Fibroblast of skin of left quadriceps (primary cell): ENCODE results near the gene SLC35C1.
A peak's percentile ranks its signal among the peaks of the same experiment; 100 is the strongest.

Experiments used
- DNase-seq, 2 experiments: peaks; one replicate each; pipeline ENCODE4 v3.0.0-alpha.2; 2013; ENCODE audit warnings: low read depth in 2 of 2

SLC35C1 gene

DNA sequence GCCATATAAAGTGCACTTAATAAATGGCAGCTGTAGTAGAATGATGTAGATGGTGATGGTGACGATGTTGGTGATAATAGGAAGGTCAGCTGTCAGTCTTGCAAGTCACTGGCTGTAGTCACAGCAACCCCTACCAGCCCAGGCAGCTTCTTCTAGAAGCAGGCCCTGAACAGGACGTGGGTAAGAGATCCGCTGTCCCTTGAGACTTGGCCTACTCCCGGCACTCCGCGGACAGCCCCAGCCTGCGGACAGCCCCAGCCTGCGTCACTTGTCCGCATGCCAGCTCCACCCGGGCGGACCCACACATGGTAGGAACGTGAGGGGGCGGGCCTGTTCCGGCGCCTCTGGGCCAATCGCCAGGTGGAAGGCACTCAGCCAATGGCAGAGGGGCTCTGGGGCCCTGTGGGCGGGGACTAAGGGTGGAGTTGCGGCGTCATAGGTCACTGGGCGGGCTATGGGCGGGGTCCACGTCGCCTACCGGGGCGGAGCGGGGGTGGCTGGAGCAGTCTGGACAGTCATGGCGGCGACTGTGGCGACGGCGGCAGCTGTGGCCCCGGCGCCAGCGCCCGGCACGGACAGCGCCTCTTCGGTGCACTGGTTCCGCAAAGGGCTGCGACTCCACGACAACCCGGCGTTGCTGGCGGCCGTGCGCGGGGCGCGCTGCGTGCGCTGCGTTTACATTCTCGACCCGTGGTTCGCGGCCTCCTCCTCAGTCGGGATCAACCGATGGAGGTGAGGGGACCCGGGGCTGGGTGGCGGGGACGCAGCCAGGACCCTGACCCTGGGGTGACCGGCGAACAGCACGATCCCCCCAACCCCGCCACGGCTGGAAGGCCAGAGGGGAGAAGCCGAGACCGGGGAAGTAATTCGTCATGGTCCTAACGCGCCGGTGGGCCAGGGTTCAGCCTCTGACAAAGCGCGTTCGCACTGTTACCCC is 42.3 kb downstream of the SLC35C1 start, which contains the start of gene CRY2:
Gene CRY2 (plus strand): TSS at position 502 of the 937 bp plus-strand sequence. CDS start 16 bp downstream, at position 518.
- DNase-seq, result peak; percentile 94

DNA sequence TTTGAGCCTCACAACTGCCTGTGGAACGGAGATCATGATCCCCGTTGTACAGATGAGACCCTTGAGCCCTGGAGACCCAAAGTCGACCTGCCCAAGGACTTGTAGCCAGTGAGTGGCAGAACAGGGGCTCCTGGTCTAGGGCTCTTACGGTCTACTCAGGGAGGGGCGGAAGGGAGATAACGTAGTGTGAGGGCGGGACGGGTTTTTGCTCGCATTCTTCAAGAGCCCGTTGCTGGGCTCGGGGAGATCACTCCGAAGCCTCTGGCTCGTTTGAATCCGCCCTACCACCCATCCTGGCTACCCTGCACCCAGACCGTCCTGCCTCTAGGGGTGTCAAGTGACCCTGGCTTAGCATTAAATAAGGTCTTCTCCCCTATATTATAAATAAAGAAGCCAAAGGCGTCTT is 43.0 kb downstream of the SLC35C1 start:
- DNase-seq, result no peak

DNA sequence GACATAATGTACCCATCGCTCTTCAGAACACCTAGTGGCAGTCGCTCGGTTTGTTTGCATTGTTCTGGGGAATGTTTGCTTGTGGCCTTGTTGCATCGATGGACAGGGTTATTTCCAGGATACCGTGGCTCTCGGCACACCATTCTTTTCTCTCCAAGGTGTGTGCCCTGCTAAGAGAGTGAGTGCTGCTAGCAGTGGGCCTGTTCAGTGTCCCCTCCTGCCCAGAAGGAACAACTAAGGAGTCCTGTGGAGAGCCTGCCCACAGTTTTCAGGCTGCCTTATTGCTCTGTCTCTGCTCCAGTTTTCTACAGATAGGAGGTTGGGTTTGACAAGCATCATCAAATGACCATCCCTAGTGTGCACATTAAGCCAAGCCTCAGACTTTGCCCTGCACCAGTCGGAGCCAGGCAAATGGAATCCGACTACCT is 43.7 kb downstream of the SLC35C1 start:
- no peak for DNase-seq

DNA sequence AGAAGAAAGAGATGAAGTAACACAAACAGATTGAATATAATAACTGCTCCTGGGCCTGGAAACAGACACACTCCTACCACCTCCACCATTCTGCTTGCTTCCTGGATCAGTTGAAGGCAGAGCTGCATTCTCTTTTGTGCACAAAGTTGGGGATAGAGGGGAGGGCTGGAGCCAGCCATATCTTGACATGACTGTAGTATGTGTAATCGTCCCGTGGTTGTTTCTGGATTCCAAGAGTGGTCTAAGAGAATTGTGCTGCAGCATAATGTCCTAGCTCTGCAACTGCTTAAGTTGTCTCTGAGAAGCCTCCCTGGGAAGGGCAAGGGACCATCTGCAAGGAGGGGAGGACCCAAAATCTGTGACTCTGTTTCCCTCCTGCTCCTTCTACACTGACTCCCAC is 45.5 kb downstream of the SLC35C1 start:
- no peak for DNase-seq

DNA sequence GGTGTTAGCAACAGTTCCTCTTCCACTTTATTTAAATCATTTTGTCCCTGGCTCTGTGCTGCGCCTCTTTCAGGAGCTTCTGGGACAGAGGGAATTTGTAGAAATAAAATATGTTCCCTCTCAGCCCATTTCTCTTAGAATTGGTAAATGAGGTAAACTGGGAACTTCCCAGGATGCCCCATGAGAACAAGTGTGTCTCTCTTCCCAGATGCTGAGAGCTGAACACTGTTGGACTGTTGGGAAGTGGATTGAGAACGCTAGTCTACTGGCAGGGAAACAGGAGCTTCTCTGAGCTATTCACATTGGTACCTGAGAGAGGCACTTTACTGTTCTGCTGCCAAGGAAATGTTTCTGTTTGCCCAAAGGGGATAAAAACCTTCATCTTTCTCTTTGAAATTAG is 46.3 kb downstream of the SLC35C1 start:
- DNase-seq, result no peak

DNA sequence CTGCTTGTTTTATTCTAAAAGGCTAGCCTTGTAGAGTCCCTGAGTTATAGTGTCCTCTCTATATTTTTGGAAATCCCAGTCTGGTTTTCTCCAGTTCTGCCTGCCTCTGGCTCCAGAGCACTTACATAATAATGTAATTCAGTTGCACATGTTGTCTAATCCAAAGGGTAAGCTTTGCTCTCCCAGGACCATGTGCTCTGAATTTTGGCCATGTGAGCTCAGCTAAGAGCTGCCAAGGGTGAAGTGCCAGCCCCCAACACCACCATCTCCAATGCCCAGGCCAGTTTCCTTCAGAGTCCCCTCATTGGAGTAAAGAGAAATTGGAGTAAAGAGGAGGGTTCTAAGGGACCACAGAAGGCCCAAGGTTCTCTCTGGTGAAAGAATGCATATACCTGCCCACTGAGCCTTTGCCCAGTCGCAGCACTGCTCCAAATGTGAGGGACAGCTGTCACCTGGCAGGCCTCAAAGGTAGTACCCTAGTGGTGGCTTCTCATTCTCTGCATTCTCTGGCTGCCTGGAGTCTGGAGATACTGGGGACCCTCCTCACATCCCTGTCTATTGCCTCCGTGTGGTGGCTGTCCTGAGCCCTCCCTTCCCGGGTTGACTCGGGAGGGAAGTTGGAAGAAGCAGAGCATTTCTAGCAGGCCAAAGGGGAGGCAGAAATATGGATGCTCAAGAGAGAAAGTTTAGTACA is 47.2 kb downstream of the SLC35C1 start:
- no peak for DNase-seq

DNA sequence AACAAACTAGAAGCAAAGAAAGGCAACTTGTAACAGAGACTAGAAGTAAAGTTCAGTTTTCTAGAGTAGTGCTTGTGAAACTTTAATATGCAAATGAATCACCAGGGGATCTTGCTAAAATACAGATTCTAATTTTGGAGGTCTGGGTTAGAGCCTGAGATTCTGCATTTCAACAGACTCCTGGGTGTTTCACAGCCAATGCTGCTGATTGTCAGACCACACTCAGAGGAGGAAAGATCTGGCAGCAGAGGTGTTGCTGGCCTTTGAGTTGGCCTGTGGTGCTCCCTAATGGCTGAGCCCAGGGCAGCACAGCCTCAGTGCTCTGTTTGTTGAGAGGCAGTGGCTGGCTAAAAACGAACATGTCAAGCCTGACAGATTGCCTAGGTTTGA is 47.8 kb downstream of the SLC35C1 start:
- DNase-seq, result no peak

DNA sequence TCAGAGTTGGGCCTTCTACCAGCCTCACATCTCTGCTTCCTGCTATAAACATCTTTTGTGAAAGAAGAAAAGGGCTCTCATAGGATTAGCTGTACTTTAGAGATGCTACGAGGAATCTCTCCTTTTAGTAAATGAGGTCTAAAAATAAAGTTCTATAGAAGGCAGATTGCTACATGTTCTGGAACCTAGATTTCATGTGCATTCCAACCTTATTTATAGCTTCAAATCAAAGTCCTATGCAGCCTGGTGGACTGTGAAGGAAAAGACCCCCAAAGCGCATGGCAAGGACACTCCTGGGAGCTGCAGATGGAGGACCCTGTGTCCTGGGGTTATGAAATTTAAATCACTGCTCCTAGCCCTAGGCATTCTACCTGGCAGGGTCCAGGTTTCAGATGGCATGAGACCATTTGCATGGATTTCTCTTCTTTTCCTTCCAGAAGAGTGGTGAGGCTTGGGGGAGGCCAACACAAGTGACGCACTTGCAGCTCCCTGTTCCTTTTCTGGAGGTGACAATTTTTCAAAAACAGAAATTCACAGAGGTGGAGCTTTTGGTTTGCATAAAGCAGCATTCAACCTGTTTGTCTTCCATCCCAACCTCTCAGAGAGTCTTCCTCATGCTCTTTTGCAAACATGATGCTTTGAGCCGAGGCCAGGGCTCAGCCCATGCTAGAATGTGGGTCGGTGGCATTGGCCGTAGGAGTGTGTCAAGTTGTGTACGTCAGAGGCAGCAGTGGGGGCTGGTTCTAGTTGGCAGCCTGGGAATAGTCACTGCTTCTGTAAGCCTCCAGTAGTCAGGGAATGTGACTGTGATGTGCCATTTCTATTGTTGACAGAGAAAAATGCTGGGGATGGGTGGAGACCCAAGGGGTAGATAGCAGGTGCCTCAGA is 48.6 kb downstream of the SLC35C1 start:
- DNase-seq, result no peak

DNA sequence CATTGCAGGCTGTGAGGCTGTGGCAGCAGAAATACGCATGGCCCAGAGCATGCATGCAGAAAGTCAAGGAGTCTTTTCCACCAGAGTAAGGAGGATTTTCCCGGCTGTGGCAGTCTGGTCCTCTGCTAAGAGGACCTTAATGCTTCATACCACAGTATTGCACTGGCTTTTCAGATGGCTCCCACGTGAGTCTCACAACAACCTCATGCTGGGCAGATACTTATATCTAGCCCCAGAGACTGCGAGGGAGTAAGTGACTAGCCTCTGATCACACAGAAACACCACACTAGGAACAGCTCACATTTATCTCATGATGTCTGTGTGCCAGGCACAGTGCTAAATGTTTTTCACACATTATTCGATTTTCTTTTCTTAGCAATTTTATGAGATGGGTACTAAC is 50.4 kb downstream of the SLC35C1 start:
- no peak for DNase-seq

DNA sequence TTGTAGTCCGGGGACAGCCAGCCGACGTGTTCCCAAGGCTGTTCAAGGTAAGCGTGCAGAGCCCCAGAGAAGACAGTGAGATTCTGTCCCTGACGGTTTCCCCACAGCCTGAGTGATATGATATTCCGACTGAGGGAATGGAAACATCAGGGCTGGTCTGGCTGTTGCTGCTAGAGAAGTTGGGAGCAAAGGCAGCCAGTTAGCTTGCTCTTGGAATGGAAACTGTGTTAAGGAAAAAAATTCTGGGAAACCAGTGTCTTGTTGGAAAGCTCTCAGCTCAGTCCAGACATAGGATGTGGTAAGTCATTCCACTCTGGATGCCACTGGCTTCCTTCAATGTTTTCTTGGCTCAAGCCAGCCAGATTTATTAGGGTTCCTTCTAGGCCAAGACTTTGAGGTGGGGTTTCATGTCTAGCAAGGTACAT is 51.1 kb downstream of the SLC35C1 start:
- peak in 1 of 2 experiments; percentile 34 for DNase-seq

DNA sequence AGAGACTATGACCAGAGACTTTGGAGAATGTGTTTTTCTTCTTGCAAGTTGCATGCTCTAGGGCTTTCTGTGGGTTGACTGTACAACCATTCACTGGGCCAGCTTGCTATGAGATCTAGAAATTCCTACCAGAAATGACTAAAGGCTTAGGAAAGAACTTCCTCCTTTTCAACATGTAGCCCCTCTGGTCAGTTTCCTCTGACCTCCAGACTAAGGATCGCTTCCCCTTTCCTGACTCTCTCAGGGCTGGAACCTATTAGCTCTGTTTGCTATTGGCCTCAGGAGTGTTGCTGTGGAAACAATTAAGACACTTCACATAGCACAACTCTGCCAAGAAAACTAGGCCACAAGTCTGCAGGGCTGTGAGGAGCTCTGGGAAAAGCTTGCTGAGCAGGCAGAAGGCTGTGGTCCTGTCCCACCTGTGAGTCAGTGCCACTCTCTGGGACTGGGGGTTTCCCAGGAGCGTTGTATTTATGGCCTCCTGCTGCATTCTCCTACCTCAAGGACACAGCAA is 53.1 kb downstream of the SLC35C1 start:
- peak; percentile 79 to 81 for DNase-seq

DNA sequence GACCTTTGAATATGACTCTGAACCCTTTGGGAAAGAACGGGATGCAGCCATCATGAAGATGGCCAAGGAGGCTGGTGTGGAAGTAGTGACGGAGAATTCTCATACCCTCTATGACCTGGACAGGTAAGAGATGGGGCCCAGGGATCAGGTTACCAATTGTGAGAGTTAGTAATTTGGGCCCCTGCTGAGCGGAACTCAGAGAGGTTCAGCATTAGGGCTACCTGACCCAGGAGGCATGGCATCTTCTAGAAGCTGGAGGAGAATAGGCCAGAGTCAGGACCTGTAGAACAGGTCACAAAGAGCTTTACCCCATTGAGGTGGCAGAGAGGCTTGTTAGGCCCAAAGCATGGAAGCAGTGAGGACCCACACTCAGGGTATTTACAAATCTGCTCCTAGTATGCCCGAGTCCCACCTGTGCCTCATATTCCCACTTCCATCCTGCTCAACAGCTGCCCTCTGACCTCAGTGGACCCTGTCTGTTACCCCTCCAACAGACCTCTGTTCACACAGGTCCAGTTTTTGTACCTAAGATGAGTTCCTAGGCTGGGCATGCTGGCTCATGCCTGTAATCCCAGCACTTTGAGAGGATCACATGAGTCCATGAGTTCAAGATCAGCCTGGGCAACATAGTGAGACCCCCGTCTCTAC is 53.9 kb downstream of the SLC35C1 start:
- no peak for DNase-seq

DNA sequence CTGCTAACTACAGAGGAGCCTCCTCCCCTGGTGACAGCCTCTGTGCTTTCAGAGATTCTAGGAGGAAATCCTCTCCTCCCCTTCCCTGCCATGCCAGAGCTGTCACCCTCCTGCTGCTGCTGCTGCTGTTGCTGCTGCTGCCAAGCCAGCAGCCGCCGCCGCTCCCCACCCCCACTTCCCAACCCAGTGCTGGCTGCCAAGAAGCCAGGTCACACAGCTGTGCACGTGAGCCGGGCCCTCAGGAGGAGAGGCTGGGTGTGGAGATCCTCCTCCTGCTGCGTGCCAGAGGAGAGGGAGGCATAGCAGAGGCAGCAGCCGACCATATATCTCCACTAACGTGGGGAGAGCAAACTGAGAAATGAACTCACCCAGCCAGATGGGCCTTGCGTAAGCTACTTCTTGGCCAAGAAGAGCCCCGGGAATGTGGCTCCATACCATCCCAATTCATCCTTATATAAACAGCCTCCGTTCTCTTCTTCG is 54.8 kb downstream of the SLC35C1 start:
- peak; percentile 98 for DNase-seq

DNA sequence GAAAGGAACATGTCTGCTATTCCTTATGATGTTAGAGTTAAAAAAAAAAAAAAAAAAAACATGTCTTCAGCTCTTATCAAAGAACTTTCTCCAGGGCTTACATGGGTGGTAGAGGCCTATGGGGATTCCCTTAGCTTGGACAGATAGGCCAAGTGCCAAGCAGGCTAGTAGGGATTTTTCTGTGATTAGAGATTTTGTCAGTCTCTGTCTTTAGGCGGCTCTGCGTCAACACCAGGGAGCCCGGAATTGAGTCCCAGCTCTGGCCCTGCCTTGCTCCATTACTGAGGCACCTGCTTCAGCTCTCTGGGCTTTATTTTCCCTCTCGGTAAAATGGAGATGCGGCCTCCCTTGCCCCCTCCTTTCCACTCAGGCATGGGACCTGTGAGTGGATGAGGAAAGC is 55.4 kb downstream of the SLC35C1 start:
- no peak for DNase-seq

DNA sequence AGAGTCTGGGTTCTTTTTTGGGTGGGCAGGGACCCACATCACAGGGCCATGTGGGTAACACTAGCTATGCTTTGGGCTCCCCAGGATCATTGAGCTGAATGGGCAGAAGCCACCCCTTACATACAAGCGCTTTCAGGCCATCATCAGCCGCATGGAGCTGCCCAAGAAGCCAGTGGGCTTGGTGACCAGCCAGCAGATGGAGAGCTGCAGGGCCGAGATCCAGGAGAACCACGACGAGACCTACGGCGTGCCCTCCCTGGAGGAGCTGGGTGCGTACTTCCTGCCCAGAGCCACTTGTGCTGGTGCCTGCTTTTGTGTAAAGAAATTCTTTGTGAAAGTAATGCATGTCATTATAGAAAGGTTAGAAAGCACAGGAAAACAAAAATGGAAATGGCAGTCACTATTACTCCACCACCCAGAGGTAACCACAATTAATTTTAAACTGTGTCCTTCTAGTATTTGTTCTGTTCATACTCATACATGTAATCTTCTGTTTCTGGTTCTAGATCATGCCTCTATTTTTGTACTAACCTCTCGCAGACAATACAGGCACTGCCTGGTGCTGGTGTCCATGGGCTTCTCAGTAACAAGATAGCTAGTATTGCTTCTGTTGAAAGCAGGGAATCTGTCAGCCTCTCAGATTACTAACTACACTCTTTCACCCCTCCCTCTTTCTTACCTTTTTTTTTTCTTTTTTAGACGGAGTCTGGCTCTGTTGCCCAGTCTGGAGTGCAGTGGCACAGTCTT is 56.0 kb downstream of the SLC35C1 start:
- DNase-seq, result no peak
